ENCODE results near the gene MKNK1. TPM values are rescaled to one million over a fixed set of nuclear protein-coding genes. Genes with fewer than 3 reads are reported as not detected.

The MKNK1 gene
- total RNA-seq, 2 donors from 2014 or later = 19.9 to 28.5 TPM

DNA sequence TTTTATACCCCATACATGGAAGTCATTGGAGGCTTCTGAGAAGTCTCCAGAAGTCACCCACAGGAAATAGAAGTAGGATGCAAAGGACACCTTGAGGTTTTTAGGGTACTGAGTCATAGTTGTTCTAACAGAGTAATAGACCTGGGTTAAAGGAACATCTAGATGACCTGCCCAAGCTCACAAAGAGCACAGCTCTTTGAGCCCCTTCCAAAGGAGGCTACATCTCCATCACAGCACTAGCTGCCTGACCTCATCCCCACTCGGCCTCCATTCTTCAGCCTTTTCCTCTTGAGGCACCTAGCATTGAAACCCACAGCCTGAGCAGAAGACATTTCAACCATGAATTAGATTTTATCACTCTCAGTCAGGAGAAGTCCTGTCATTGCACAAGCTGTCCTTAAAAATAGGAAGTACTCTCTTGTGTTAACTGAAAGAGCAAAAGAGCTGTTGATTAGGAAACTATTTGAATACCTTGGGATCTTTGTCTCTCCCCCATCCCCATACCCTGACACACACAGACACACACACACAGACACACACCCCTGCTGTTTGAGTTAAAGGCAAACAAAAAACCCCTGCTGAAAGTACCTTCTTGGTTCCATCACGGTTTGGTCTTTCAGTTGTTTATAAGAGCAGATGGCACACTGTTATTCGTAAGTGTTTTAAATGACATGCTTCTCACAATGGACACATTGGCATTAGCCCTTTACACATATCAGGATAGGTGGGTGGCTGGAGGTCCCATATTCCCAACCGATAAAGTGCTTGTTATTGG, 22.2 kb downstream of the MKNK1 start:
- H3K9me3 ChIP-seq (ENCODE audit: control insufficient read depth, low read length) = no peaks in the 10 kb centered on the region
- Mint-ChIP-seq H3K4me3 (no peak overlapping the region), H3K36me3 (ENCODE audit: low read depth) (peaks cover 38% of the 10 kb centered on the region), H3K4me1 (peaks cover 23% of the 10 kb centered on the region), H3K27ac (no peak overlapping the region), H3K27me3 (ENCODE audit: insufficient read depth) (no peaks in the 10 kb centered on the region), H3K9me3 (no peaks in the 10 kb centered on the region)
- WGBS, 2 experiments (ENCODE audit: insufficient coverage in 1 of 2, insufficient read length in 1 of 2) = 84 to 89% methylated on average over 3 to 4 of the region's 4 CpGs
- no peak for TF ChIP-seq CTCF (conservative IDR thresholded peaks at IDR 0.05)
- peaks cover 39% of the 10 kb centered on the region for H3K36me3 ChIP-seq (ENCODE audit: control insufficient read depth, insufficient read depth, low read length)
- no peak overlapping the region for H3K4me3 ChIP-seq (ENCODE audit: low read length)
- H3K27me3 ChIP-seq (ENCODE audit: control insufficient read depth, insufficient read depth, low read length, poor library complexity, severe bottlenecking) = no peaks in the 10 kb centered on the region
- DNase-seq = no peak
- H3K27ac ChIP-seq (ENCODE audit: low read depth, low read length) = no peak overlapping the region
- H3K9ac ChIP-seq (ENCODE audit: extremely low read depth, low read length, poor library complexity, severe bottlenecking) = no peak overlapping the region
- peaks cover 4% of the 10 kb centered on the region for H3K4me1 ChIP-seq (ENCODE audit: control insufficient read depth, insufficient read depth, low read length)

DNA sequence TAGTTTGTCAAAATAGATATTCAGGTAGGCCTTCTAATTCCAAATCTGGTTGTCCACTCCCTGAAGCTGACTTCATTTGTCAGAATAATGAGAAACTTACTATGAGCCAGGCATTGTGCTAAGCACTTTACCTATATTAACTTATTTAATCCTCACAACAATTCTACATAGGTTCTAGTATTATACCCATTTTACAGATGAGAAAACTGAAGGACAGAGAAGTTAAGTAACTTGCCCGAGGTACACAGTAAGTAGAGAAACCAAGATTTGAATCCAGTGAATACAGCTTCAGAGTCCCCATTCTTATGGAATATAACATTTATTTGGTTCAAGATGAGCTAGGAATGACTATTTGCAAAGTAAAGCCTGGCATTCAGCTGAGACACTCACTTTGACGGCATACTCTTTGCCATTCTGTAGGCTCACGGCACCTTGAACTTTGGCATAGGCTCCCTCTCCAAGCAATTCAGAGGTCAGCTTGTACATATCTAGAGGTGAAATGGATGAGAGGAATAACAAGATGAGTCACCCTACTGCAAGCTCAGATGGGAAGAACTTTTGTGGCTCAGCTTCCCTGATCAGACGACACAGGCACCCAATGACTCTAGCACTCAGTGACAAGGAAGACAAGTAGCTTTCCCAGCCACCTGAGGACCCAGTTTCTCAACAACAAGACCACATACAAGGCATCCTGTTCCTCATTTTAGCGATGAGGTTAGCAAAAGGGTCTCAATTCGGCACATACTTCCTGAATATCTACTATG, 23.7 kb downstream of the MKNK1 start:
- WGBS, 2 experiments (ENCODE audit: insufficient coverage in 1 of 2, insufficient read length in 1 of 2) = 91 to 96% methylated on average over 4 to 6 of the region's 6 CpGs
- TF ChIP-seq CTCF (conservative IDR thresholded peaks at IDR 0.05) = no peak
- no peaks in the 10 kb centered on the region for H3K9me3 Mint-ChIP-seq
- H3K27me3 ChIP-seq (ENCODE audit: control insufficient read depth, insufficient read depth, low read length, poor library complexity, severe bottlenecking) = no peaks in the 10 kb centered on the region
- H3K4me3 Mint-ChIP-seq = no peak overlapping the region
- no peaks in the 10 kb centered on the region for H3K9me3 ChIP-seq (ENCODE audit: control insufficient read depth, low read length)
- DNase-seq = no peak
- peaks cover 11% of the 10 kb centered on the region for H3K4me1 ChIP-seq (ENCODE audit: control insufficient read depth, insufficient read depth, low read length)
- H3K27ac ChIP-seq (ENCODE audit: low read depth, low read length) = no peak overlapping the region
- peaks cover 39% of the 10 kb centered on the region for H3K36me3 ChIP-seq (ENCODE audit: control insufficient read depth, insufficient read depth, low read length)
- H3K36me3 Mint-ChIP-seq (ENCODE audit: low read depth) = peaks cover 34% of the 10 kb centered on the region
- H3K27ac Mint-ChIP-seq = no peak overlapping the region
- no peak overlapping the region for H3K9ac ChIP-seq (ENCODE audit: extremely low read depth, low read length, poor library complexity, severe bottlenecking)
- no peaks in the 10 kb centered on the region for H3K27me3 Mint-ChIP-seq (ENCODE audit: insufficient read depth)
- no peak overlapping the region for H3K4me3 ChIP-seq (ENCODE audit: low read length)
- H3K4me1 Mint-ChIP-seq = peaks cover 36% of the 10 kb centered on the region

DNA sequence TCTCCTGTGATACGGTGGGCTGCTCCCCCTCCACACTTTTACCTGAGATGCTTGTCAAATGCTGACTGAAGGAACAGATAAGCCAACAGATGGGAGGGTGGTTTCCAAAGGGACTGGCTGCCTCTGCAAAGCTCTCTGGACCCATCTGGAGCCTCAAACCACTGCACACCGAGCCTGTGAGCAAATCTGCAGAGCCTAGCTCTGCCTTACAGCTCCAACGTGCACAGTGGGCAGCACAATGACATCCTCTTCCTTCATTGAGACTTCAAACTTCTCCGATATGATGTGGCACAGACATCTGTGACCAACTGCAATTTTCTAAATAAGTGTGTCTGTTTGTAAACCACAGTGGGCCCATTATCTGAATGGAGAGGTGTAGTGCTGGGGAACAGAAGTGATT, 26.4 kb downstream of the MKNK1 start:
- H3K27ac Mint-ChIP-seq = no peak overlapping the region
- no peaks in the 10 kb centered on the region for H3K27me3 Mint-ChIP-seq (ENCODE audit: insufficient read depth)

More for the DNA sequence above, 26.4 kb downstream of the MKNK1 start:
- Histone ChIP-seq H3K27ac (ENCODE audit: low read depth, low read length) (no peak overlapping the region), H3K27me3 (ENCODE audit: control insufficient read depth, insufficient read depth, low read length, poor library complexity, severe bottlenecking) (no peaks in the 10 kb centered on the region), H3K9me3 (ENCODE audit: control insufficient read depth, low read length) (no peaks in the 10 kb centered on the region), H3K4me1 (ENCODE audit: control insufficient read depth, insufficient read depth, low read length) (peaks cover 12% of the 10 kb centered on the region), H3K4me3 (ENCODE audit: low read length) (no peak overlapping the region), H3K9ac (ENCODE audit: extremely low read depth, low read length, poor library complexity, severe bottlenecking) (no peak overlapping the region), H3K36me3 (ENCODE audit: control insufficient read depth, insufficient read depth, low read length) (peaks cover 34% of the 10 kb centered on the region)
- Mint-ChIP-seq H3K4me3 (no peak overlapping the region), H3K4me1 (peaks cover 27% of the 10 kb centered on the region), H3K36me3 (ENCODE audit: low read depth) (peaks cover 27% of the 10 kb centered on the region), H3K9me3 (no peaks in the 10 kb centered on the region)
- DNase-seq = no peak
- TF ChIP-seq CTCF (conservative IDR thresholded peaks at IDR 0.05) = no peak
- WGBS, 2 experiments (ENCODE audit: insufficient coverage in 1 of 2, insufficient read length in 1 of 2) = 87 to 93% methylated on average over 3 to 4 of the region's 4 CpGs
